Muscle layer of duodenum (tissue), 2 donors: ENCODE measurements around the gene CACUL1.
"Not testable (repeated sequence)": the region's sequence is repeated elsewhere in the genome, so short reads cannot be mapped to it uniquely, and the experiment has no call there.

Experiments
- H3K27ac ChIP-seq: one replicate; pipeline ENCODE4 v1.7.0; 2013; ENCODE audit warnings: mild to moderate bottlenecking, low read length
- H3K27me3 ChIP-seq: one replicate; pipeline ENCODE4 v1.7.0; 2013; ENCODE audit warnings: low read depth, mild to moderate bottlenecking, control low read depth, low read length
- H3K36me3 ChIP-seq, 2 donors: one replicate each; pipeline ENCODE4 v1.7.0; 2013; ENCODE audit warnings: low read length in 2 of 2, control low read depth in 1 of 2, mild to moderate bottlenecking in 1 of 2; ENCODE audit not compliant: insufficient read depth in 2 of 2, control insufficient read depth in 1 of 2
- H3K4me1 ChIP-seq, 2 donors: one replicate each; pipeline ENCODE4 v1.7.0; 2013; ENCODE audit warnings: low read length in 2 of 2, mild to moderate bottlenecking in 2 of 2, control low read depth in 1 of 2, moderate library complexity in 1 of 2; ENCODE audit not compliant: insufficient read depth in 2 of 2, control insufficient read depth in 1 of 2
- H3K4me3 ChIP-seq, 2 donors: one replicate each; pipeline ENCODE4 v1.7.0; 2013; ENCODE audit warnings: low read length in 2 of 2, low read depth in 1 of 2, mild to moderate bottlenecking in 1 of 2
- H3K9me3 ChIP-seq, 2 donors: one replicate each; pipeline ENCODE4 v1.7.0; 2013; ENCODE audit warnings: low read length in 2 of 2, control low read depth in 1 of 2, mild to moderate bottlenecking in 1 of 2; ENCODE audit not compliant: control insufficient read depth in 1 of 2
- donor health status: healthy.

Gene CACUL1

DNA sequence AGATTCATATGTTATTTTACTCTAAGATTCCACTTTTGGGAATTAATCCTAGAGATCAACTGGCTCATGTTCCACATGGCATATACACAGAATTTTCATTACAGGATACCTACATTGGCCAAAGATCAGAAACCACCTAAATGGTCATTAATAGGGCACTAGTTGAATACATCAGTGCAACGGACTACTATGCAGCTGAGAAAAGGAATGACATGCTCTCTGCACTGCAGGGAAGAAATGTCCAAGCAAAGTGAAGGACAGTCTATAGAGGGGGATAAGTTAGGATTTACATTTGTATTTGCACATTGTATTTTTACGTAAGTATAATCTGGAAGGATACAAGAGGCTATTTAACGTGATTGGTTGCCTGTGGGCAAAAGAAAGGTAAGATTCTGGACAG is 91.6 kb downstream of the CACUL1 start:
- Histone ChIP-seq H3K27ac (no peak overlapping the region), H3K27me3 (no peaks in the 10 kb centered on the region), H3K4me1 (no peaks in the 10 kb centered on the region), H3K36me3 (no peaks in the 10 kb centered on the region), H3K4me3 (no peak overlapping the region), H3K9me3 (peaks cover 0 to 2% of the 10 kb centered on the region in 2 donors)

DNA sequence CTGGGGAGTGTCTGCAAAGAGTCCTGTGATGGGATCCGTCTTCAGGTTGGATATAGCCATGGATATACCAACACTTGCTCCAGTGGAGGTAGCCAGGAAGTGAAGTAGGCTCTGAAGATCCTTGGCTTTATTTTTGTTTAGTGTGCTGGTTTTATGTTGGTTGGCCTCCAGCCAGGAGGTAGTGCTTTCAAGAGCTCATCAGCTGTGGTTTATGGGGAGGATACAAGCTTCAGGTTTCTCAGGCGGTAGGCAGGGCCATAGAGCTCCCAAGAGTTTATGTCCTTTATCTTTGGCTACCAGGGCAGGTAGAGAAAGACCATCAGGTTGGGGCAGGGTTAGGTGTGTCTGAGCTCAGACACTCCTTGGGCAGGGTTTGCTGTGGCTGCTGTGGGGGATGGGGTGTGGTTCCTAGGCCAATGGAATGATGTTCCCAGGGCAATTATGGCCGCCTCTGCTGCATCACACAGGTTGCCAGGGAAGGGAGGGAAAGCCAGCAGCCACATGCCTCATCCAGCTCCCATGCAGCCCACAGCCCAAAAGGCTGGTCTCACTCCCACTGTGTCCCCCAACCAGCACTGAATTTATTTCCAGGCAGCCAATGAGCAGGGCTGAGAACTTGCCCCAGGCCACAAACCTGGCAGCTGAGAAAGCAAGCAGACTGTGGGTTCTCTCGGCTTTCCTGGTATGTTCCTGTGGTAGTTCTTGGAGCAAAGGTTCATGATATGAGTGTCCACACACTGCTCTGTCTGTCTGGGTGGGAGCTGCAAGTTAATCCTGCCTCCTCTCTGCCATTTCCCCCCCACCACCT is 92.3 kb downstream of the CACUL1 start:
- no peaks in the 10 kb centered on the region for H3K36me3 ChIP-seq
- H3K4me3 ChIP-seq, result no peak overlapping the region
- no peaks in the 10 kb centered on the region for H3K27me3 ChIP-seq
- H3K4me1 ChIP-seq, result no peaks in the 10 kb centered on the region
- H3K9me3 ChIP-seq, result peaks cover 0 to 2% of the 10 kb centered on the region in 2 donors
- no peak overlapping the region for H3K27ac ChIP-seq

DNA sequence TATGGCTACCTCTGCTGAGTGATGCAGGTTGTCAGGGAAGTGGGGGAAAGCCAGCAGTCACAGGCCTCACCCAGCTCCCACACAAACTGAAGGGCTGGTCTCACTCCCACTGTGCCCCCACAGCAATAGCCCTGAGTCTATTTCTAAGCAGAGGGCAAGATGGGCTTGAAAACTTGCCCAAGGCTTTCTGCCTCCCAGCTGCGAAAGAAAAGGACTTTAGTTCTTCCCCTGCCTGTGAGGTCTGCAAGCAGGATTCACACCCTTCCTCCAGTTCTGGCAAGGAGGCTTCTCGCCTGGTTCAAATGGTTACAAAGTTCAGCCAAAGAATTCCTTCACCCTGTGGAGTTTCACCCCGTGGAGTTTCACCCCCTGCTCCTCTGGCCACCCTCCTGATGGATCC is 96.0 kb downstream of the CACUL1 start:
- H3K36me3 ChIP-seq, result no peaks in the 10 kb centered on the region
- H3K4me3 ChIP-seq, result no peak overlapping the region
- H3K9me3 ChIP-seq, result peaks cover 0 to 4% of the 10 kb centered on the region in 2 donors
- H3K27me3 ChIP-seq, result no peaks in the 10 kb centered on the region
- H3K27ac ChIP-seq, result no peak overlapping the region
- no peaks in the 10 kb centered on the region for H3K4me1 ChIP-seq

DNA sequence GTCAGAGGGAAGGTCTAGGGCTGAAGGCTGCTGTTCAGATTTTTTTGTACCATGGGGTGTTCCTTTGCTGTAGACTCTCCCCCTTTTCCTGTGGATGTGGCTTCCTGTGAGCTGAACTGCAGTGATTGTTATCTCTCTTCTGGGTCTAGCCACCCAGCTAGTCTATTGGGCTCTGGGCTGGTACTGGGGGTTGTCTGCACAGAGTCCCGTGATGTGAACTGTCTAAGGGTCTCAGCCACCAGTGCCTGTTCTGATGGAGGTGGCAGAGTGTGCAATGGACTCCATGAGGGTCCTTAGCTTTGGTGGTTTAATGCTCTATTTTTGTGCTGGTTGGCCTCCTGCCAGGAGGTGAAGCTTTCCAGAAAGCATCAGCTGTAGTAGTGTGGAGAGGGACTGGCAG is 96.6 kb downstream of the CACUL1 start:
- not testable (repeated sequence) for H3K27me3 ChIP-seq, H3K4me3 ChIP-seq, H3K27ac ChIP-seq, H3K36me3 ChIP-seq, H3K4me1 ChIP-seq, H3K9me3 ChIP-seq

DNA sequence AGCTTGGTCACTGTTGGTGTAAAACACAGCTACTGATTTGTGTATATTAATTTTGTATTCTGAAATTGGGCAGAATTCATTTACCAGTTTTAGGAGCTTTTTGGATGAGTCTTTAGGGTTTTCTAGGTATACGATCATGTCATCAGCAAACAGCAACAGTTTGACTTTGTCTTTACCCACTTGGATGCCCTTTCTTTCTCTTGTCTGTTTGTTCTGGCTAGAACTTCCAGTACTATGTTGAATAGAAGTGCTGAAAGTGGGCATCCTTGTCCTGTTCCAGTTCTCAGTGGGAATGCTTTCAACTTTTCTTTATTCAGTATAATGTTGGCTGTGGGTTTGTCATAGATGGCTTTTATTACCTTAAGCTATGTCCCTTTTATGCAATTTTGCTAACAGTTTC is 109.5 kb downstream of the CACUL1 start:
- not testable (repeated sequence) for H3K4me3 ChIP-seq, H3K36me3 ChIP-seq, H3K27ac ChIP-seq, H3K9me3 ChIP-seq, H3K27me3 ChIP-seq, H3K4me1 ChIP-seq

DNA sequence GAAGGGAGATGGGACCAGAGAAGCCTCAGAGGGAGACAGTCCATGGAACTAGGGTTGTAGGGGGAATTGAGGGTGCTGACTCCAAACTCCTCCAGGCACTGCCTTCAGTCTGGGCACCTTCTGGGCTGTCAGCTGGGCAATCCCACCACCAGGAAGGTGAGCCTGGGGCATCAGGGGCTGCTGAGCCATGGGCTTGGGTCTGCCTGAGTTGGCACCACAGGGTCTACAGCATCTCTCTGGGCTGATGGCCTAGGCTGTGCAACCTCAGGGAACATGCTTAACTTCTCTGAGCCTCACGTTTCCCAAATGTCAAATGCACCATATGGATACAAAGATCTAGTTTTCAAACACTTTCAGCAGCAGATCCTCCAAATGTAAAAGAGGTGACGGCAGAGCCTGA is 112.5 kb downstream of the CACUL1 start:
- Histone ChIP-seq H3K4me3 (no peak overlapping the region), H3K27me3 (no peaks in the 10 kb centered on the region), H3K9me3 (no peaks in the 10 kb centered on the region), H3K27ac (no peak overlapping the region), H3K36me3 (no peaks in the 10 kb centered on the region), H3K4me1 (no peaks in the 10 kb centered on the region)

DNA sequence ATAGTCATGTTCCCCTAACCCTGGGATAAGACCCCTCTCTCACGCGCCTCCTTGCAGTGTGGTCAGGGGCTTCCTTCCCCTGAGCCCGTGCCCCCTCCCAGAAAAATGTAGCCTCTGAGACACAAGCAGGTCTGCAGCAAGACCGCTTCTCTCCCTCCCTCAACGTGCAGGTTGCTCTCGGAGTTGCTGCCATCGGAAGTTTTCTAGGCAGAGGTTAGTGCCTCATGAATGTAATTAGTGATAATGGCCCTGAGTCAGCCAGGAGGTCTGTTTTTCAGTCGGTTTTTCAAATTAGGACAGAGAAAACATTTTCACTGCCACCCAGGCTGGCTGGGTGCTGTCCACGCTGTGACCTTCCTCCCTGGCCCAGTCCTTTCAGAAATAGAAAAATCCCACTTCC is 116.1 kb downstream of the CACUL1 start:
- Histone ChIP-seq H3K36me3 (no peaks in the 10 kb centered on the region), H3K9me3 (no peaks in the 10 kb centered on the region), H3K27me3 (no peaks in the 10 kb centered on the region), H3K4me3 (no peak overlapping the region), H3K4me1 (no peaks in the 10 kb centered on the region), H3K27ac (no peak overlapping the region)

DNA sequence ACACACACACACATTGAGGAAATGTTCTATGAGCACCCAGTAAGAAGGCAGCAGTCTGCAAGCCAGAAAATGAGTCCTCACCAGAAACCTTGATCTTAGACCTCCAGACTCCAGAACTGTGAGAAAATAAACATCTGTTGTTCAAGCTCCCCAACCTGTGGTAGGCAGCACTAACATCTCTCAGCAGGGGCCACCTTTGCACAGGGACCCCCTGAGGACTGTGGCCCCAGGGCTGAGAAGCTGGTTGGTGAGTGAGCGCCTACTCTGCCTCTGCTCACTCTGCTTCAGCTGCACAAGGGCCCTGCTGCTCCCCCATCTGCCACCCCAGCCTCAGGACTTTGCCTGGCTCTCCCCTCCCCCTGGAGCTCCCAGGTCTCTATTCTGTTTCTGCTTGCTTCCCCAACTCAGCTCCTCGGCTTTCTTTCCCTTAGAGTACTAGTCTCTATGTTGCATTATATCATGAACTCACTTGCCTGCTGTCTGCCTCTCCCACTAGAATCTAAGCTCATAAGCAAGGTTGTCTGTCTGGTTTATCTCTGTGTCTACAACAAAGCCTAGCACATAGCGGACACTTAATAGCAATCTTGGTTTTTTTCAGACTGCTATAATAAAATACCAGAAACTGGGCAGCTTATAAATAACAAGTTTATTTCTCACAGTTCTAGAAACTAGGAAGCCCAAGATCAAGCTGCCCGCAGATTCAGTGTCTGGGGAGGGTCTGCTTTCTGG is 118.9 kb downstream of the CACUL1 start:
- Histone ChIP-seq H3K36me3 (no peaks in the 10 kb centered on the region), H3K9me3 (no peaks in the 10 kb centered on the region), H3K4me3 (no peak overlapping the region)

DNA sequence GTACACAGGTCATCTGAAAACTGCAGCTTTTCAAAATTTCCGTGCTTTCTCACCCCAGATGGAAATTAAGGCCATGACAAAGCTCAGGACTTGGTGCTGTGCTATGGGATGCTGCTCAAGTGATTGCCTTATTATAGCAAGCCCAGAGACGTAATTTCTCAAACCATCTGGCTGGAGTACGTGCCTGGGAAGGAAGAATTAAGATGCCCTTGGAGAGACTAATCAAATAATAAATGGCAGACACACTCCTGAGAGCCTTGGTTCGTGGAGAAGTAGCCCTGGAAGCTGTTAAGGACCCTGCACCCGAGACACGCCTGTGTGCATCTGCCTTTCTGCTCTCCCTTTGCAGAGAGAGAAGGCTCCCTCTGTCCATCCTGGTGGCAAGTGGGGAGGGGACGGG is 121.0 kb downstream of the CACUL1 start:
- H3K27ac ChIP-seq, result no peak overlapping the region
- no peaks in the 10 kb centered on the region for H3K4me1 ChIP-seq
- no peaks in the 10 kb centered on the region for H3K27me3 ChIP-seq
- no peaks in the 10 kb centered on the region for H3K36me3 ChIP-seq
- no peaks in the 10 kb centered on the region for H3K9me3 ChIP-seq
- no peak overlapping the region for H3K4me3 ChIP-seq

More for the DNA sequence above, 118.9 kb downstream of the CACUL1 start:
- Histone ChIP-seq H3K27me3 (no peaks in the 10 kb centered on the region), H3K4me1 (no peaks in the 10 kb centered on the region), H3K27ac (no peak overlapping the region)

DNA sequence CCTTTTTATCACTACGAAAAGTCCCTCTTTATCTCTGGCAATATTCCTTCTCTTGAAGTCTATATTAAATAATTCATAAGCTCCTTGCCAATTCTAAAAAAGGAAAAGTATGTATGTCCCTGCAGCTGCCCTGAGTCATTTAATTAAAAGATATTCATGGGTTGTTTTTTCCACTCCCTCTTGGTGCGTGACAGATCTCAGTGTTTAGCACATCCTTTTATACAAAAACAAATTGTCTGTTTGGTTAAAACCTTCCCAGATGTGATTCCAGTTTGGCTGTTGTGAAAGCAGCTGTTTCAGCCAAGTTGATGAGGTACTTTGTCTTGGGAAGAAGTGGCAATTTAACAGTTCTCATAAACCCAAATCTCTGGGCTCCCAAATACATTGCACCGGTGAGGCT is 125.6 kb downstream of the CACUL1 start:
- H3K9me3 ChIP-seq, result no peaks in the 10 kb centered on the region
- no peaks in the 10 kb centered on the region for H3K4me1 ChIP-seq
- H3K27ac ChIP-seq, result peak overlapping the region; percentile 10
- no peak overlapping the region for H3K4me3 ChIP-seq
- H3K27me3 ChIP-seq, result no peaks in the 10 kb centered on the region
- no peaks in the 10 kb centered on the region for H3K36me3 ChIP-seq

DNA sequence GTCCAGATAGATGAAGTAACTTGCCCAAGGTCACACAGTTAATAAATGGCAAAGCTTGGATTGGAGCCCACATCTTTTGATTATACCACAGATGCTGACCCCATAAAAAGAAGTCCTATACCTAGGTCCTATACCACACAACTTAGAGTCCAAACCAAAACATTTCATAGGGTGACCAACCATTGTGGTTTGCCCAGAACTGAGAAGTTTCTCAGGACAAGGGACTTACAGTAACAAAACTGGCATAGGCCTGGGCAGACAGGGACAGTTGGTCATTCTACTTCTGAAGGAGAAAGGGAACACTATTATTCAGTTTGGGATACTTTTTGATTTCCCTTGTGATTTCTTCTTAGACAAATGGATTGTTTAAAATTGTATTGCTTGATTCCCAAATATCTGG is 126.4 kb downstream of the CACUL1 start:
- Histone ChIP-seq H3K9me3 (no peaks in the 10 kb centered on the region), H3K27me3 (no peaks in the 10 kb centered on the region), H3K27ac (no peak overlapping the region), H3K4me1 (no peaks in the 10 kb centered on the region), H3K4me3 (no peak overlapping the region), H3K36me3 (no peaks in the 10 kb centered on the region)
